Sigmoid colon (tissue), 7 donors: Measurements from ENCODE around the gene IPO11. TPM values are rescaled to one million over a fixed set of nuclear protein-coding genes. Genes with fewer than 3 reads are reported as not detected.
"Not testable (repeated sequence)": the region's sequence is repeated elsewhere in the genome, so short reads cannot be mapped to it uniquely, and the experiment has no call there.

ENCODE experiments used
- DNase-seq: peaks from one replicate; pipeline ENCODE4 v3.0.0-alpha.2; 2019
- H3K27ac ChIP-seq, 4 donors: fragments of 200-600 bp; sonication (generic); one replicate each; pipeline ENCODE4 v1.5.1; 2016 to 2019; ENCODE audit warnings: mild to moderate bottlenecking in 1 of 4
- H3K27me3 ChIP-seq, 3 donors: fragments of 200-600 bp; sonication (generic); one replicate each; pipeline ENCODE4 v1.5.1; 2019; ENCODE audit warnings: mild to moderate bottlenecking in 1 of 3
- H3K36me3 ChIP-seq, 4 donors: fragments of 200-600 bp; sonication (generic); one replicate each; pipeline ENCODE4 v1.5.1; 2016 to 2019
- H3K4me1 ChIP-seq, 4 donors: fragments of 200-600 bp; sonication (generic); one replicate each; pipeline ENCODE4 v1.5.1; 2017 to 2019
- H3K4me3 ChIP-seq, 4 donors: fragments of 200-600 bp; sonication (generic); one replicate each; pipeline ENCODE4 v1.5.1; 2017 to 2019; ENCODE audit warnings: mild to moderate bottlenecking in 2 of 4, moderate library complexity in 1 of 4
- H3K9me3 ChIP-seq, 4 donors: fragments of 200-600 bp in 3 of 4; sonication (generic) in 3 of 4; one replicate each; pipeline versions ENCODE4 v1.5.1 to v1.6.1; 2013 to 2019
- CTCF ChIP-seq, 4 experiments: fragments of 450-650 bp in 3 of 4; fragments of 200-600 bp in 1 of 4; IDR thresholded peaks; one replicate each; pipeline ENCODE4 v1.5.1; 2016 to 2019; ENCODE audit warnings: antibody characterized with exemption in 4 of 4, mild to moderate bottlenecking in 3 of 4, moderate library complexity in 2 of 4
- EP300 ChIP-seq, 4 donors: sonication (generic); formaldehyde crosslinking; IDR thresholded peaks; one replicate each; pipeline ENCODE4 v1.6.1; 2017; ENCODE audit warnings: antibody characterized with exemption in 4 of 4
- POLR2A ChIP-seq, 2 donors: fragments of 450-650 bp; IDR thresholded peaks; one replicate each; pipeline ENCODE4 v1.6.1; 2016; ENCODE audit warnings: antibody characterized with exemption in 2 of 2, mild to moderate bottlenecking in 2 of 2, moderate library complexity in 2 of 2
- POLR2AphosphoS5 ChIP-seq, 4 donors: sonication (generic); formaldehyde crosslinking; IDR thresholded peaks; one replicate each; pipeline ENCODE4 v1.6.1; 2017; ENCODE audit warnings: antibody characterized with exemption in 4 of 4
- WGBS, 2 donors: extraction: QIAGEN DNeasy Blood & Tissue Kit; methylation state at CpG; one replicate each; pipeline ENCODE4 v1.1.7; 2013; 5-methylcytosine and 5-hydroxymethylcytosine counted together
- intact Hi-C: fragments of 100-400 bp; cut with DNase I; formaldehyde crosslinking; loops from one replicate; pipeline ENCODE4 v1.15.1; 2023
- polyA plus RNA-seq, 3 donors: library from polyadenylated mRNA; stranded (reverse); fragments of 200-250 nt; gene quantifications; one replicate each; pipeline ENCODE4 v1.2.3, GENCODE V29; 2013
- total RNA-seq, 4 donors: library from RNA; depleted of rRNA; stranded (reverse); fragments of >200 nt; gene quantifications; one replicate each; pipeline ENCODE4 v1.1.0, GENCODE V29; 2016
- donor health status: healthy with polysubstance abuse.
- donor health status: Bipolar disorder and iron deficiency.
- donor health status: healthy.

The IPO11 gene
- total and polyA plus RNA-seq, 7 donors = 5.3 to 38.8 (median 20.9) TPM

- no peak overlapping the region for H3K27ac ChIP-seq
- intact Hi-C loops = no loop called here
- 89 to 98% methylated on average over 1 of the region's 1 CpG for WGBS, 2 donors
- H3K9me3 ChIP-seq = peaks cover 0 to 7% (median 2%) of the 10 kb centered on the region in 4 donors
- no peaks in the 10 kb centered on the region for H3K27me3 ChIP-seq
- no peaks in the 10 kb centered on the region for H3K4me1 ChIP-seq
- no peak for DNase-seq
- H3K36me3 ChIP-seq = peaks cover 0 to 50% (median 2%) of the 10 kb centered on the region in 4 donors
- TF ChIP-seq EP300 (IDR thresholded peaks at IDR 0.05) (no peak), POLR2AphosphoS5 (IDR thresholded peaks at IDR 0.05) (no peak), CTCF (IDR thresholded peaks at IDR 0.05) (no peak), POLR2A (IDR thresholded peaks at IDR 0.05) (no peak)
- no peak overlapping the region for H3K4me3 ChIP-seq
Measured at GRCh38 chr5:62562867-62563266, 150.3 kb downstream of the IPO11 start.

GRCh38 chr5:62564101-62564500, 151.5 kb downstream of the IPO11 start:
- H3K36me3 ChIP-seq = peaks cover 0 to 50% (median 2%) of the 10 kb centered on the region in 4 donors
- DNase-seq = no peak
- intact Hi-C loops = no loop called here
- H3K4me3 ChIP-seq = no peak overlapping the region
- no peaks in the 10 kb centered on the region for H3K4me1 ChIP-seq
- H3K27ac ChIP-seq = no peak overlapping the region
- 58 to 69% methylated on average over 2 of the region's 2 CpGs for WGBS, 2 donors
- TF ChIP-seq EP300 (IDR thresholded peaks at IDR 0.05) (no peak), CTCF (IDR thresholded peaks at IDR 0.05) (no peak), POLR2A (IDR thresholded peaks at IDR 0.05) (no peak), POLR2AphosphoS5 (IDR thresholded peaks at IDR 0.05) (no peak)
- H3K27me3 ChIP-seq = no peaks in the 10 kb centered on the region
- peaks cover 0 to 7% (median 3%) of the 10 kb centered on the region in 4 donors for H3K9me3 ChIP-seq

GRCh38 chr5:62565740-62566139, 153.2 kb downstream of the IPO11 start:
- WGBS, 2 donors = 65 to 77% methylated on average over 3 of the region's 3 CpGs
- DNase-seq, H3K27ac ChIP-seq, H3K27me3 ChIP-seq, intact Hi-C loops, H3K4me3 ChIP-seq, H3K9me3 ChIP-seq, H3K4me1 ChIP-seq: not testable (repeated sequence)
- peaks cover 0 to 37% (median 2%) of the 10 kb centered on the region in 4 donors for H3K36me3 ChIP-seq

- H3K9me3 ChIP-seq = peaks cover 0 to 7% (median 3%) of the 10 kb centered on the region in 4 donors
- H3K4me3 ChIP-seq = no peak overlapping the region
- H3K36me3 ChIP-seq = peaks cover 0 to 20% (median 2%) of the 10 kb centered on the region in 4 donors
- H3K27me3 ChIP-seq = no peaks in the 10 kb centered on the region
- 97 to 99% methylated on average over 4 of the region's 4 CpGs for WGBS, 2 donors
- no peaks in the 10 kb centered on the region for H3K4me1 ChIP-seq
- H3K27ac ChIP-seq = no peak overlapping the region
- intact Hi-C loops = no loop called here
- TF ChIP-seq POLR2A (IDR thresholded peaks at IDR 0.05) (no peak), POLR2AphosphoS5 (IDR thresholded peaks at IDR 0.05) (no peak), CTCF (IDR thresholded peaks at IDR 0.05) (no peak), EP300 (IDR thresholded peaks at IDR 0.05) (no peak)
- no peak for DNase-seq
Measured at GRCh38 chr5:62568143-62568542, 155.6 kb downstream of the IPO11 start.

- TF ChIP-seq POLR2A (IDR thresholded peaks at IDR 0.05) = no peak
- no peak for TF ChIP-seq CTCF (IDR thresholded peaks at IDR 0.05)
- no peak for TF ChIP-seq POLR2AphosphoS5 (IDR thresholded peaks at IDR 0.05)
- TF ChIP-seq EP300 (IDR thresholded peaks at IDR 0.05) = no peak
- WGBS, 2 donors = 88 to 96% methylated on average over 2 of the region's 2 CpGs
- Histone ChIP-seq H3K27ac (no peak overlapping the region), H3K4me3 (no peak overlapping the region), H3K9me3 (peaks cover 0 to 7% (median 3%) of the 10 kb centered on the region in 4 donors), H3K36me3 (peaks cover 0 to 20% (median 2%) of the 10 kb centered on the region in 4 donors), H3K27me3 (no peaks in the 10 kb centered on the region), H3K4me1 (no peaks in the 10 kb centered on the region)
- intact Hi-C loops = no loop called here
- no peak for DNase-seq
Measured at GRCh38 chr5:62568800-62569432, 156.4 kb downstream of the IPO11 start.
